NCI-H774 (cell line): ENCODE data around the gene ACTN4.

ENCODE experiments used
- DNase-seq: peaks from one replicate; lab custom pipeline; 2025; lab: John Stamatoyannopoulos, UW

ACTN4 gene

DNA sequence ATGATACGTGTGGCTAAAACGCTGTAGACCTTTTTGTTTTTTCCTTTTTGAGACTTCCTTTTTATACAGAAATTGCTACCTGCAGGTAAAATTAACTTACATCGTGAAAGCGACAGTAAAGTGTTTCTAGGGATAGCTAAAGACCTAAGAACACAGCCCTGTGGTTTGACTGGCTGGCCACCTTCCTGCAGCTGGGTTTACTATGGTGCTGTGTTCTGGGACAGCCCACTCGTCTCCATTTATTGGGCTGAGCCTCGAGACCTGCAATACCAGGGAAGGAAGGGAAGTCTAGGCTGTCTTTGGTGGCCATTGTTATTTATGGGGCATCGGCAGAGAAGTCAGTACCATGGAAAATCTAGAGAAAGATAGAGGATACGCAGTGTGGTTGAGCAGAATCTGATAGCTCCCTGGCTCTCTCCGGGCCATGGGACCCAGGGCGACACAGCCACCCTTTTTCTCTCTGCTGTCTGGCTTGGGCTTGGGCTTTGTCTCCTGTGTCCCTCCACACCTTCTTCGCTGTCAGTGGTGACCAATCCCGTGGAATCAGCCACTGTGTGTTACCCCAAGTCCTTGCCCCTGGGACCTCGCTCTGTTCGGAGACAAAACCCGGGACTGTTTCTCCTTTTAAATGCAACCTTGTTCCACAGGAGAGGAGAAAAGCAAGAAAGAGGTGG lies 30.9 kb downstream of the ACTN4 start:
- DNase-seq = no peak

- no peak for DNase-seq
Measured at GRCh38 chr19:38678891-38679494, 31.5 kb downstream of the ACTN4 start.

DNA sequence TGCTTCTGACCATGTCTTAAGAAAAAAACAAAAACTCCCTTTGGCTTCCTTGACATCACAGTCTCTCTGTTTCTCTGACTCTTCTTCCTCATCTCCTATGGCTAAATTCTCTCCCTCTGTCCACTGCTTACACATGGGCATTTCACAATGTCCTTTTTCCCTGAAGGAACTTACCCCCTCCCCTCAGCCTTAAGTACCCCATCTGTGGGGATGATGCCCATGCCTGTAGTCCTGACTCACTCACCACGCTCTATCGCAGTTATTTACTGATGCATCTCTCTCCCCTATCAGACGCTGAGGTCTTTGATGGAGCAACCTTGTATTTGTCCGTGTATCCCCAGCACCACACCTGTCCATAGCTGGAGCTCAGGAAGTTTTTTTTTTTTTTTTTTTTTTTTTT lies 32.4 kb downstream of the ACTN4 start:
- DNase-seq = no peak

DNA sequence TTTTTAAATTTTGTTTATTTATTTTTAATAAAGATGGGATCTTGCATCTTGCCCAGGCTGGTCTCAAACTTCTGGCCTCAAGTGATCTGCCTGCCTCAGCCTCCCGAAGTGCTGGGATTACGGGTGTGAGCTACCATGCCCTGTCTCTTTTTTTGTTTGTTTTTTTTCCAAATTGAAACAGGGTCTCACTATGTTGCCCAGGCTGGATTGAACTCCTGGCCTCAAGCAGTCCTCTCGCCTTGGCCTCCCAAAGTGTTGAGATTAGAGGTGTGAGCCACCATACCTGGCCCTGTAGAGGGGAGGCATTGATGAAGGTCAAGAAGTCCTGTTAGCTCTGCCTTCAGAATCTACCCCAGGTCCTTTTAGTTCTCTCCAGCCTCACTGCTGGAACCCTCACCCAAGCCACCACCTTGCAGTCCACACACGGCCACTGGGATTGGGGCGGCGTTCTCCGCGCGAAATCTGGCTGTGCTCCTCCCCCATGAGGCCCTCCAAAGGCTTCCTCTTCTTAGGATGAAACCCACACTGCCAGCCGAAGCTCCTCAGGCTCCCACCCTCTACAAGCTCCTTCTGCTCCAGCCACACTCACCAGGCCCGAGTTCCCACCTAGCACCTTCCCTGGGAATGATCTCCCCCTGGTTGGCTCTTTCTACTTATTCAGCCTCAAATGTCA lies 34.9 kb downstream of the ACTN4 start:
- no peak for DNase-seq

GRCh38 chr19:38682872-38683392 lies 35.5 kb downstream of the ACTN4 start:
- DNase-seq = no peak

DNA sequence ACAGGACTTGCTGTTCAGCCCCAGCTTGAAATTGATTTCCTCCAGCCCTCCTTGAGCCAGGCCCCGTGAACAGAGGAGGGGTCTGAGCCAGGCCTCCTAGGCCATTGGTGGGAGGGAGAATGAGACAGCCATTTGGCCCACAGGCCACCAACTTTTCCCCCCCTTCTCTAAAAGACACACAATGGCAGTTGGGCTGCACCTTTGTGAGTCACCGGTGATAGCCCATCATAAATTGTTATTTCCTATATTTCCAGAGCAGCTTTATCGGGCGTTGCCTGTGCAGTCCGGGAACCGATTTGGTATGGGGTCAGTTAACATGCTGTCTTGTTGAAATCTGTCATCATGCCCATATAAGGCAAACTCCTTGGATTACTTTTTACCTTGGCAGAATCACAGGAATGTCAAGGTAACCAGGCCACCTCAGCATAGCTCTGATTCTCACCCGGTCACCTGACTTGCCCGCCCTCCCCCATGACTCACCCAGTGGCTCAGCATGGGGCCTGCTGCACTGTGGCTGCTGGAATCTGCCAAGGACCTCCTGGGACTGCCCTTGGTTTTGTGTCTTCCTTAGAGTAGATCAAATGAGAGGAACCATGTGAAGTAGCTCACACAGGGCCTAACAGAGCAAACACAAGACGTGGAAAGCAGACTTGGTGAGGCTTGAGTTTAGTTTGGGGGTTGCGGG lies 36.1 kb downstream of the ACTN4 start:
- peak; percentile 7 for DNase-seq

DNA sequence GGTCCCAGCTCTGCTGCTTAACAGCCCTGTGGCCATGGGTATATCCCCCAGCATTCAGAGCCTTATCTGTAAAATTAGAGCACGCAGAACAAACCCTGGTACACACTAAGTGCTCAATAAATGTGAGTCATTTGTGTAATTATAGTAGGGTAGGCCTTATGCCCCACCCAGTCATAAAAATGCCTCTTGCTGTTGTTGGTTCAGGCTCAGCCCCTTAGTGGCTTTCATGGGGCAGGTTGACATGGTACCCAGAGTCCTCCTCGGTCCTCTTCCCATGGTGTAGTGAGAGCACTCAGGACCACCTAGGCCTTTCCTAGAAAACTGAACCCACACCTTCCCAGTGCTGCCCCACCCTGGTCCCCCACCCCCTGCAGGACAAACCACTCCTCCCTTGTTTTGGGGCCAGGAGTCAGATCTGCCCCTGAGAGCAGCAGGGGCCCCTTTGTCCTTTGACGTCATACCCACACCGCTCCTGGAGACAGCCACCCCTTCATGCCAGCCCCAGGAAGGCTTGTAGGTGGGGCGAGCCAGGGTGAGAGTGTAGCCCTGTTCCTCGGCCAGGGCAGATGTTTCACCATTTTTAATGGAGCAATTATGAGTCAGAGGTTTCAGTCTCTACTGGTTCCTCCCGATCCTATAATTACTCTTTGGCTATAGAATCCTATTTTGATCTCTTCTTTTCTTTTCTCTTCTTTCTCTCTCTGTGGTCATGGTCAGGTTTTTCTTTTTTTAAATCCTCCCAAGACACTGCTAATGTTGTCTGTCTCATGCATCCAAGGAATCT lies 36.8 kb downstream of the ACTN4 start:
- no peak for DNase-seq

DNA sequence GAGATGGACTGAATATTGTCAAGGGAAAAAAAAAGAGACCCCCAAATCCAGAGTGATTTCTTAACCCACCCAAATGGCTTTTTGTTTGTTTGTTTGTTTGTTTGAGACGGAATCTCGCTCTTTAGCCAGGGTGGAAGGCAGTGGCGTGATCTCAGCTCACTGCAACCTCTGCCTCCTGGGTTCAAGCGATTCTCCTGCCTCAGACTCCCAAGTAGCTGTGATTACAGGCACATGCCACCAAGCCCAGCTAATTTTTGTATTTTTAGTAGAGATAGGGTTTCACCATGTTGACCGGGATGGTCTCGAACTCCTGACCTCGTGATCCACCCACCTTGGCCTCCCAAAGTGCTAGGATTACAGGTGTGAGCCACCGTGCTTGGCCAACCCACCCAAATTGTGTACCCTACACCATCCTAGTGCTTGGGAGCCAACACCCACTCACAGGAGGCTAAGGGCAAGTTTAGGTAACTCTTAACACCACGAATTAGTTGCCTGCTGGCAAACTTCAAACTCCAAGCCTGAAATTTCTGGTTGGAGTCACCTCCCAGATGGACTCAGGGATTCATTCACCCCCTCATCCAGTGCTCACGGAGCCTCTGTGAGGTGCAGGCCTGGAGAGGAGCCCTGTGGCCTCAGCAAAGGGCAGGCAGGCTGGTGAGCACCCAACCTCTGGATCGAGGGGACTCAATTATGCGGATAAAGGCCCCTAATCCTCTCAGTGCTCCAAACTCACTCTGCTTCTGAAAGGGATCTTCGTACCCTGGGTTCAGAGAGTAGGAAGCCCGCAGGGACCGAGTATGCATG lies 37.6 kb downstream of the ACTN4 start:
- no peak for DNase-seq

DNA sequence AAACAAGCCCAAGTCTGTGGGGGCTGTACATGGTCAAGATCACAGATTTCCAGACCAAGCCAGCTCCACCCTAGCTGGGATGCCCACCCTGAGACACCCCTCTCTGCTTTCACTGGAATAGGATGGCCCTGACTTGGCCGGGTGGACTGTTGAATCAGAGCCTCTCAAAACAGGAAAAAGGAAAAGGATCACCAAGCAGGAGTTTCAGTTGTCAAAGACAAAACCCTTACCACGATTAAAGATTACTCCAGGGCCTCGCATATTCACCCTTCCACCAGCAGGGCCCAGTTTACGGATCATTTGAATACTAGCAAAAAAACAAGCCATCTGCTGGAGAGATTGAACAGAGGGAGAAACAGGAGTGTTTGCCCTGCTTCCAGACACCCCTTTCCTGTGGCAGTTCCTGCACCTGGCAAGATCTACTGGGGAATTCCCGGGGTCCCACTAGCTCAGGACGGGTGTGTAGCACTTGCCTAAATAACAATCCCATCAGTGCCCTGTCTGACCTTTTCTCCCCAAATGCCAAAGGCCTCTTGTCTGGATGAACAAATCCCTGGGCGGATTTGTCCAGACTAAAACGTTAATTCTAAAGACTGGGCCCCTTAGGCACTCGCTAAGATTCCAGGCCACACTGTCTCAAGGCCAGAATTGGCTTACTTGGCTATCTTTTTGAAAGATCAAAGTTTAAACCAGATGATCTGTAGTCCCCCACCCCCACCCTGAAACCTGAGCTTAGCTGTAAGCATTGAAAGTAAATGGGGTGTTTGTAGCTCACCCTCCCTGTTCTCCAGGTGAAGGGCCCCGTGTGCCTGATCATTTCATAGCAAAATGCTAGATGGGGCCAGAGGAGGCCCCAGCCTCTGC lies 38.4 kb downstream of the ACTN4 start:
- no peak for DNase-seq

DNA sequence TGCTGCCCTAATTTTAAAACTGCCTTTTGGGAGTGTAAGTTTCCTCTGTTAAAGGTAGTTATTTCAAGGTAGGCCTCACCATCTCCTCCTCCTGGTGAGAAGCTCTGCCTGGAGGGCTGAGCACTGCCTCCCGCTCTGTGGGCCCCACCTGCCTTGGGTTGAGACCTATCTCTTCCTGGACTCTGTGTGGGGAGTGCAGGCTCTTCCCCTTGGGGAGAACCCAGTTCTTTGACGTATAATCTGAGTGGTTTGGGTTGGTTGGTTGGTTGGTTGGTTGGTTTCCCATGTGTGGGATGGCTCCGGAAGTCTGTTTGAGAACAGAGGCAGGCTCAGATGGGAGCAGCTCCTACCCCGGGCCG lies 39.1 kb downstream of the ACTN4 start:
- no peak for DNase-seq

GRCh38 chr19:38687837-38688378 lies 40.5 kb downstream of the ACTN4 start:
- no peak for DNase-seq

- no peak for DNase-seq
Measured at GRCh38 chr19:38690146-38690545, 42.7 kb downstream of the ACTN4 start.

GRCh38 chr19:38690832-38691231 lies 43.4 kb downstream of the ACTN4 start:
- no peak for DNase-seq

GRCh38 chr19:38691938-38692457 lies 44.5 kb downstream of the ACTN4 start:
- DNase-seq = no peak

DNA sequence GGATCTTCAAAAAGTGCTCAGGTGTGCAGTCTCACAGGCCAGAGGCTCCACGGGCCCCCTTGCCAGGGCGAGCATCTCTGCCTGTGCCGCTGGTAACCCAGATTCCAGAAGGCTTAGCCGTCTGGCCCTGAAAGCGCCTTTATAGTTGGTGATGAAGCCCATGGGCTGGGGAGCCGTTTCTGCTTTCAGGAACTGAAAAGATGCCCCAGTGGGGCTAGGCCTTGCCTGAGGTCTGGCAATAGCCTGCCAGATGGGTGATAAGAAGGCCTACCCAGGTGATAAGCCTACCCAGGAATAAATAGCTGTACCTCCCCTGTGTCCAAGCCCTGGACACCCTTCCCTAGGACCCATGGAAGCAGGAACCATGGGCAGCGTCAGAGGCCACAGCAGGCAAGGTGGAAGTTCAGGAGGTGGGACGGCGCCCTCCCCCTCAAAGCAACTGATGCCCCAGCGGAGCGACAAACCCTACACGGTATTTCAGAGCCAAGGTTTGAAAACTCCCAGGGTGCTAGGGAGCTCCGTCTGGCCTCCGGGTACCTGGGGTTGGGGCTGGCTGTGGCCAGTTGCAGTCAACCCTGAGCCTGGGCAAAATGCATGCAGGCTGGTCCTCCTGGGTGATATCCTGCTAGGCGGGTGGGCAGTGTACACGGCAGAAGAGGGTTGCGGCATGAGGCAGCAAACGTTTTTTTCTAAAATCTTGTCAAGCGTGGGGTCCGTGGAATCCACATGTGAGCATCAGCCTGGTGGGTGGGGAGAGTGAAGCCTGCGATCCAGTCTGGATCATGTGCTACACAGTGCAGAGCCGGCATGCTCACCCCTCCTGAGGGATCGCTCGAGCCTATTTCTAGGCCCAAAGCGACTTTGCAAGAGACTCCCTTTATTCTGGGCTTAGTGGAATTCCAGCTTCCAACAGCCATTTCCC lies 45.3 kb downstream of the ACTN4 start:
- no peak for DNase-seq

GRCh38 chr19:38693380-38694223 lies 46.2 kb downstream of the ACTN4 start:
- DNase-seq = no peak

DNA sequence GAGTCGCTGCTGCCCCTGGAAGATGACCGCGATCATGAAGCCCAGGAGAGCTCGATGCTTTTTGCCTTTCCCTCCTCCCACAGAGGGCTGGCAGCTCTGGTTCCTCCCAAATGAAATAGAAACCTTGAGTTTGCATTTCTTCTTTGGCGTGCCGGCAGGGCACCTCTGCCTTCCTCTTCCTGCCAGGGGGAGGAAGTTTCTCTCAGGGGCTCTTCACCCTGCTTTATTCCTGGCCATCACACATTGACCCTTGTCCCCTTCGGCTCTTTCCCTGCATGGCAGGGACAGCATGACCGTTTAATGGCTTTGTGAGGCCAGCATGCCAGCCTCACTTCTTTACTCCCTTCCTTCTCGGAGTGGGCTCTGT lies 47.9 kb downstream of the ACTN4 start:
- no peak for DNase-seq
